Muscle of leg (tissue), 11 donors: Measurements from ENCODE around the gene CATSPERZ. TPM values are rescaled to one million over a fixed set of nuclear protein-coding genes. Genes with fewer than 3 reads are reported as not detected.

Source experiments
- DNase-seq: peaks from one replicate; pipeline ENCODE4 v3.0.0; 2013
- H3K27ac ChIP-seq: one replicate; pipeline ENCODE4 v1.5.1; 2013; ENCODE audit warnings: mild to moderate bottlenecking, low read length, control low read depth
- H3K27me3 ChIP-seq: one replicate; pipeline ENCODE4 v1.6.1; 2013; ENCODE audit warnings: low read length; ENCODE audit not compliant: control insufficient read depth, insufficient read depth
- H3K36me3 ChIP-seq: one replicate; pipeline ENCODE4 v1.6.1; 2013; ENCODE audit warnings: low read length; ENCODE audit not compliant: control insufficient read depth, insufficient read depth
- H3K4me1 ChIP-seq: one replicate; pipeline ENCODE4 v1.6.1; 2013; ENCODE audit warnings: low read length; ENCODE audit not compliant: control insufficient read depth, insufficient read depth
- H3K4me3 ChIP-seq: one replicate; pipeline ENCODE4 v1.5.1; 2013; ENCODE audit warnings: low read length, control low read depth
- H3K9me3 ChIP-seq: replicated peaks from 2 replicates; pipeline ENCODE4 v1.6.1; 2013; ENCODE audit warnings: low read depth, low read length; ENCODE audit not compliant: control insufficient read depth
- WGBS: methylation state at CpG from one replicate; pipeline ENCODE4 v1.1.5; 2013; ENCODE audit warnings: missing lambda C conversion rate; ENCODE audit not compliant: insufficient coverage; 5-methylcytosine and 5-hydroxymethylcytosine counted together
- polyA plus RNA-seq, 8 donors: library from polyadenylated mRNA; unstranded; fragments of 120-200 nt; gene quantifications; one replicate each; pipeline versions ENCODE4 v1.2.1 to v1.2.3, GENCODE V29; 2013; ENCODE audit warnings: inconsistent platforms in 1 of 8, low replicate concordance in 1 of 8; ENCODE audit not compliant: insufficient read length in 8 of 8, insufficient read depth in 1 of 8
- total RNA-seq: library from RNA; stranded (reverse); fragments of 120-200 nt; gene quantifications from one replicate; pipeline ENCODE4 v1.2.4, GENCODE V29; 2013

Gene CATSPERZ
- total and polyA plus RNA-seq, 9 donors = 0.14 TPM; not detected in 8

DNA sequence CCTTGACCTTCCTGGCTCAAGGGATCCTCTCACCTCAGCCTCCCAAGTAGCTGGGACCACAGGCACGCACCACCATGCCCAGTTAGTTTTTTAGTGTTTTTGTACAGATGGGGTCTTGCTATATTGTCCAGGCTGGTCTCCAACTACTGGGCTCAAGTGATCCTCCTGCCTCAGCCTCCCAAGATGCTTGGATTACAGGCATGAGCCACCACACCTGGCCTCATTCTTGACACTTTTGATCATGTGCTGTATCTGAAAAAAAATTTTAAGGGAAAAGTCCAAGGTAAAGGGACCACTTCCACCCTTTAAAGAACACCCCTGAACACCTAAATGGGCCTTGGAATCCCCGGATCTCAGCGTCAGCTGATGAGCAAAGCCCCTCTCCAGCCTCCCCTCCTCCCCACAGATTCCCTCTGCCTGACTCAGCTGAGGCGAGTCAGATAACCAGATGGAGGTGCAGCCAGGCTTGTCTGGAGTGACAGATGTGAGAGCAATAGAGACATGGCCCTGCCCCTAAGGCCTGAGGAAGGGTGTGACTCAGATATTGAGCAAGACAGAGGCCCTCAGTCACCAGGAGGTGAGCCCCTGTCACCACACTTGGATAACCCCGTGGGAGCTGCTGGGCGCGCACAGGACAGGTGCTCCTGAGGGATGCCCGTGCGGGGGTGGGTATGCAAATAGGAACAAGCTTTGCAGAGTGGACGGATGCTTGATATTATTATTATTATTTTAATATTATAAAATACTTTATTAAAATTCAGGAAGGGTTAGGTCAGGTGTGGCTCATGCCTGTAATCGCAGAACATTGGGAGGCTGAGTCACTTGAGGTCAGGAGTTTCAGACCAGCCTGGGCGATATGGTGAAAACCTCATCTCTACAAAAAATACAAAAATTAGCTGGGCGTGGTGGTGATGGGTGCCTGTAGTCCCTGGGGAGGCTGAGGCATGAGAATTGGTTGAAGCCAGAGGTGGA is 34.9 kb downstream of the CATSPERZ start:
- peaks cover 3% of the 10 kb centered on the region for H3K4me1 ChIP-seq
- no peak overlapping the region for H3K4me3 ChIP-seq
- H3K36me3 ChIP-seq = no peaks in the 10 kb centered on the region
- H3K27me3 ChIP-seq = no peaks in the 10 kb centered on the region
- WGBS = no CpG with 5 or more reads among the region's 13 CpGs
- no peak overlapping the region for H3K27ac ChIP-seq
- no peak for DNase-seq
- no peaks in the 10 kb centered on the region for H3K9me3 ChIP-seq

GRCh38 chr11:64337538-64338249 is 37.5 kb downstream of the CATSPERZ start:
- Histone ChIP-seq H3K27ac (no peak overlapping the region), H3K36me3 (no peaks in the 10 kb centered on the region), H3K4me3 (no peak overlapping the region), H3K27me3 (peaks cover 10% of the 10 kb centered on the region), H3K4me1 (peaks cover 17% of the 10 kb centered on the region), H3K9me3 (no peaks in the 10 kb centered on the region)
- no peak for DNase-seq
- 68% methylated on average over 3 of the region's 8 CpGs for WGBS

GRCh38 chr11:64338716-64339115 is 38.6 kb downstream of the CATSPERZ start:
- no peak for DNase-seq
- Histone ChIP-seq H3K36me3 (no peaks in the 10 kb centered on the region), H3K4me3 (no peak overlapping the region), H3K27ac (no peak overlapping the region), H3K4me1 (peaks cover 26% of the 10 kb centered on the region), H3K9me3 (no peaks in the 10 kb centered on the region), H3K27me3 (peaks cover 10% of the 10 kb centered on the region)
- WGBS = 75% methylated on average over 4 of the region's 8 CpGs

- Histone ChIP-seq H3K4me3 (no peak overlapping the region), H3K27ac (no peak overlapping the region), H3K4me1 (peaks cover 31% of the 10 kb centered on the region), H3K27me3 (peaks cover 10% of the 10 kb centered on the region), H3K36me3 (no peaks in the 10 kb centered on the region), H3K9me3 (no peaks in the 10 kb centered on the region)
- no peak for DNase-seq
- WGBS = 40% methylated on average over 1 of the region's 4 CpGs
Measured at GRCh38 chr11:64339286-64339685, 39.1 kb downstream of the CATSPERZ start.

DNA sequence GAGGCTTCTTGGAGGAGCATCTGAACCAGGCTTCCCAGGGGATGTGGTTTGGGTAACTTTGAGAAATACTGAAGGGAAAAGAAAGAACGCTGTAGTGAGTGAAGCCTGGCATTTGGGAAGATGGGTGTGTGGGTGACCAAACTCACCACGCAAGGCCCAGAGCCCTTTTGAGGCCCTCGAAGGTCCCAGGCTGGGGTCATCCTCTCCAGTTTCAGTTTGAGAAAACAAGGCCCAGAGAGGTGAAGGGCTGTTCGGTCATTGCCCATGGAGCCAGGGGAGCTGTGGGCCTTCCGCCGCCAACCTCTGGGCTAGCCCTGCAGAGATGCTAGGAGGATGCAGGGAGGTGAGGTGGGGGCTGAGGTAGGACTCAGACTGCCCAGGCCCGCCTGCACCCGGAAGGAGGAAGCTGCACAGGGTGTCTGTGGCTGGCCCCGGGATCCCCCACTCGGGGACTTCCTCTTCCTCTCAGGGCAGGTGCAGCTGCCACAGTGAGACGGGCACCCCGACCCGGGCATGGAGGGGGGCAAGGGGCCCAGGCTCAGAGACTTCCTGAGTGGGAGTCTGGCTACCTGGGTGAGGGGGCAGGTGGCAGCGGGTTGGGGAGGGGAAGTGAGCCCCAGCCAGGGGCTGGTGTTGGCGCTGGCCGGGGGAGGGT is 39.7 kb downstream of the CATSPERZ start, which contains the start of gene CCDC88B:
Gene CCDC88B (plus strand): TSS at position 451 of the 655 bp plus-strand sequence. CDS start 63 bp downstream, at position 514.
- WGBS = 62% methylated on average over 15 of the region's 16 CpGs
- Histone ChIP-seq H3K9me3 (no peaks in the 10 kb centered on the region), H3K36me3 (no peaks in the 10 kb centered on the region), H3K4me1 (peaks cover 36% of the 10 kb centered on the region), H3K27me3 (peaks cover 10% of the 10 kb centered on the region), H3K27ac (no peak within 1 kb of the TSS), H3K4me3 (peak within 1 kb of the TSS; percentile 19)
- DNase-seq = no peak

GRCh38 chr11:64340671-64341335 is 40.6 kb downstream of the CATSPERZ start:
- Histone ChIP-seq H3K9me3 (no peaks in the 10 kb centered on the region), H3K27me3 (peaks cover 10% of the 10 kb centered on the region), H3K27ac (no peak overlapping the region), H3K4me3 (peak overlapping the region; percentile 19), H3K36me3 (no peaks in the 10 kb centered on the region), H3K4me1 (peaks cover 36% of the 10 kb centered on the region)
- WGBS = 19% methylated on average over 24 of the region's 33 CpGs
- no peak for DNase-seq

DNA sequence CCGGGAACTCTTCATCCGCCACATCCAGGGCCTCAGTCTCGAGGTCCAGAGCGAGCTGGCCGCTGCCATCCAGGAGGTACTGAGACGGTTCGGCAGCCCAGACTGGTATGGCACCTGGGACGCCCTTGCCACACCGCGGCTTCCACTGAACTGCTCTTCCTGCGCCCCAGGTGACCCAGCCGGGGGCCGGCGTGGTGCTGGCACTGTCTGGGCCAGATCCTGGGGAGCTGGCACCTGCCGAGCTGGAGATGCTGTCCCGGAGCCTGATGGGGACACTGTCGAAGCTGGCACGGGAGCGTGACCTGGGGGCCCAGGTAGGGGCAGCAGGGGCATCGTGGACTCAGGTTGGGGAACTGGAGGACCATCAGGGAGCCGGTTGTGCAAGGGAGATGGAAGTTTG is 41.3 kb downstream of the CATSPERZ start:
- H3K27ac ChIP-seq = no peak overlapping the region
- no peak overlapping the region for H3K4me3 ChIP-seq
- no peak for DNase-seq
- H3K9me3 ChIP-seq = no peaks in the 10 kb centered on the region
- peaks cover 36% of the 10 kb centered on the region for H3K4me1 ChIP-seq
- 67% methylated on average over 20 of the region's 21 CpGs for WGBS
- H3K36me3 ChIP-seq = no peaks in the 10 kb centered on the region
- H3K27me3 ChIP-seq = peaks cover 10% of the 10 kb centered on the region

DNA sequence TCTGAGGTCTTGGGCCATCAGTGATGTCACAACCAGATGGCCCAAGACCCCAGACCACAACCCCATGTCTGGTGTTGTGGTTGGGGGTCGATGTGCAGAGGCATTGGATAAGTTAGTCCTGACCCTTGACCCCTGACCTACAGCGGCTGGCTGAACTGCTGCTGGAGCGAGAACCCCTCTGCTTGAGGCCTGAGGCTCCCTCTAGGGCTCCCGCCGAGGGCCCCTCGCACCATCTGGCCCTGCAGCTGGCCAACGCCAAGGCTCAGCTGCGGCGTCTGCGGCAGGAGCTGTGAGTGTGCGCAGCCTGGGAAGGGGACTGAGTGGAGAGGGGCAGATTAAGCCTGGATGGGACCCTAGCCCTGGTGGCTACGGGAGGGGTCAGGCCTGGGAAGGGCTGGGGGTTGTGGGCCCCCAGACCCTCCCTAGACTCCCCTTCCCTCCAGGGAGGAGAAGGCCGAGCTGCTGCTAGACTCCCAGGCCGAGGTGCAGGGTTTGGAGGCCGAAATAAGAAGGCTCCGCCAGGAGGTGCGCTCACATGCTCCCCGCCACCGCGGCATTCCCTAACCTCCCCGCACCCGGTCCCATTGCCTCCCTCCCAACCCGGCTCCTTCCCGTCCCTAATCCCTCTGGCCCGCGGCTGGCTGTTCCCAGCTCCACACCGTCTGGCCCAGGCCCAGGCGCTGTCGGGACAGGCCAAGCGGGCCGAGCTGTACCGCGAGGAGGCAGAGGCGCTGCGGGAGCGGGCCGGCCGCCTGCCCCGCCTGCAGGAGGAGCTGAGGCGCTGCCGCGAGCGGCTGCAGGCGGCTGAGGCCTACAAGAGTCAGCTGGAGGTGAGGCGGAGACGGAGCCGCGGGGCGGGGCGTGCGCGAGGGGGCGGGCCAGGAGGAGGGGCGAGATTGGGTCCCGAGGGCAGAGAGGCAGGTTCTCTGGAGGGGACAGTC is 42.0 kb downstream of the CATSPERZ start:
- 3% methylated on average over 48 of the region's 55 CpGs for WGBS
- H3K4me1 ChIP-seq = peaks cover 36% of the 10 kb centered on the region
- H3K27ac ChIP-seq = peak overlapping the region; percentile 87
- no peaks in the 10 kb centered on the region for H3K36me3 ChIP-seq
- no peaks in the 10 kb centered on the region for H3K9me3 ChIP-seq
- H3K4me3 ChIP-seq = peak overlapping the region; percentile 36
- peaks cover 10% of the 10 kb centered on the region for H3K27me3 ChIP-seq
- peak; percentile 85 for DNase-seq
